CD4-positive, alpha-beta memory T cell (primary cell): ENCODE results near the gene OPN5. TPM values are rescaled to one million over a fixed set of nuclear protein-coding genes. Genes with fewer than 3 reads are reported as not detected.

ENCODE experiments used
- CTCF ChIA-PET: fragments of 350-600 bp; sonication (Branson Sonifier 250); formaldehyde crosslinking; loops from one replicate; lab custom pipeline; 2021; ENCODE audit warnings: inconsistent platforms; ENCODE audit not compliant: partially characterized antibody; lab: Charles Lee
- POLR2A ChIA-PET: fragments of 350-600 bp; sonication (Branson Sonifier 250); formaldehyde crosslinking; loops from one replicate; lab custom pipeline; 2021; ENCODE audit not compliant: partially characterized antibody; lab: Charles Lee
- DNase-seq, 5 donors: peaks; one replicate each; pipeline versions ENCODE4 v3.0.0 to v3.0.0-alpha.2; 2020 to 2022; ENCODE audit warnings: mixed read lengths in 1 of 5
- H3K27ac ChIP-seq: one replicate; pipeline ENCODE4 v1.7.0; 2013; ENCODE audit warnings: low read depth, low read length
- H3K27me3 ChIP-seq: 2 replicates; pipeline ENCODE4 v1.7.0; 2013; ENCODE audit warnings: mild to moderate bottlenecking, low read length, moderate library complexity; ENCODE audit not compliant: insufficient read depth
- H3K36me3 ChIP-seq: 2 replicates; pipeline ENCODE4 v1.7.0; 2013; ENCODE audit warnings: mild to moderate bottlenecking, low read length, moderate library complexity; ENCODE audit not compliant: insufficient read depth
- H3K4me1 ChIP-seq: 2 replicates; pipeline ENCODE4 v1.7.0; 2013; ENCODE audit warnings: mild to moderate bottlenecking, low read length, moderate library complexity; ENCODE audit not compliant: insufficient read depth
- H3K4me3 ChIP-seq, 2 donors: one replicate each; pipeline ENCODE4 v1.7.0; 2013; ENCODE audit warnings: low read length in 2 of 2, mild to moderate bottlenecking in 1 of 2
- H3K9me3 ChIP-seq, 2 donors: one replicate each; pipeline ENCODE4 v1.7.0; 2013; ENCODE audit warnings: low read length in 2 of 2, control low read depth in 1 of 2; ENCODE audit not compliant: control insufficient read depth in 1 of 2
- H3K27ac Mint-ChIP-seq, 7 donors: one replicate each; pipeline ENCODE4 v1.8.0; 2020 to 2021; ENCODE audit warnings: mixed read lengths in 7 of 7, mild to moderate bottlenecking in 6 of 7, inconsistent platforms in 3 of 7, moderate library complexity in 3 of 7
- H3K27me3 Mint-ChIP-seq, 2 donors: one replicate each; pipeline ENCODE4 v1.8.0; 2020 to 2021; ENCODE audit warnings: mixed read lengths in 2 of 2
- H3K36me3 Mint-ChIP-seq, 2 donors: one replicate each; pipeline ENCODE4 v1.8.0; 2020 to 2021; ENCODE audit warnings: mixed read lengths in 2 of 2, inconsistent platforms in 1 of 2, mild to moderate bottlenecking in 1 of 2
- H3K4me1 Mint-ChIP-seq, 4 donors: one replicate each; pipeline ENCODE4 v1.8.0; 2020 to 2021; ENCODE audit warnings: mixed read lengths in 4 of 4, mild to moderate bottlenecking in 1 of 4
- H3K4me3 Mint-ChIP-seq, 8 donors: one replicate each; pipeline ENCODE4 v1.8.0; 2020 to 2021; ENCODE audit warnings: mixed read lengths in 8 of 8, mild to moderate bottlenecking in 7 of 8, moderate library complexity in 6 of 8, inconsistent platforms in 3 of 8
- H3K9me3 Mint-ChIP-seq, 8 donors: one replicate each; pipeline ENCODE4 v1.8.0; 2020 to 2021; ENCODE audit warnings: mixed read lengths in 8 of 8, mild to moderate bottlenecking in 5 of 8, inconsistent platforms in 3 of 8, moderate library complexity in 1 of 8
- intact Hi-C: fragments of 100-400 bp; cut with micrococcal nuclease; formaldehyde crosslinking; loops from one replicate; pipeline ENCODE4 v1.15.1; 2023
- polyA plus RNA-seq, 2 donors: library from polyadenylated mRNA; unstranded; fragments of 300-500 nt; fragmentation: Illumina TruSeq; gene quantifications; one replicate each; pipeline ENCODE4 v1.2.3, GENCODE V29; 2021
- total RNA-seq, 2 experiments: library from RNA; stranded (reverse); gene quantifications; one replicate each; pipeline ENCODE4 v1.2.3, GENCODE V29; 2021

OPN5 gene
- total and polyA plus RNA-seq, 4 experiments from 2014 or later, result not detected

DNA sequence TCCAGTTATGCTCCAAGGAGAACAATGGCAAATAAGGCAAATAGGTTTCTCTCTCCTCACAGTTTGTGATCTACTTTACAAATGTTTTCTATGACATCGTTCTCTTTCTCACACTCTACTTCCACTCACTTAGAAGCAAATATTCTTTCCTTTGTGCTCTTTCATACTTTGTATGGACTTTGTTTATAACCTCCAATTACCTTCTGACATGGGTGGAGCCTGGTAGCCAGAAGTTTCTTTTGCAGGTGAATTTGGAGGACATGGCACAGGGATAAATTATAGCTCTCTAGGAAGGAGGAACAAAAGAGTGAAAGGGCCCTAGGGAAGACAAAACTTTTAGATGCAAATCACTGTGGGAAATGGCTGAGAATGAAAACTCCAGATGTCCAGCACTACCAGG lies 69.3 kb downstream of the OPN5 start:
- CTCF ChIA-PET, result no interaction called here
- H3K27ac Mint-ChIP-seq, result no peak overlapping the region

DNA sequence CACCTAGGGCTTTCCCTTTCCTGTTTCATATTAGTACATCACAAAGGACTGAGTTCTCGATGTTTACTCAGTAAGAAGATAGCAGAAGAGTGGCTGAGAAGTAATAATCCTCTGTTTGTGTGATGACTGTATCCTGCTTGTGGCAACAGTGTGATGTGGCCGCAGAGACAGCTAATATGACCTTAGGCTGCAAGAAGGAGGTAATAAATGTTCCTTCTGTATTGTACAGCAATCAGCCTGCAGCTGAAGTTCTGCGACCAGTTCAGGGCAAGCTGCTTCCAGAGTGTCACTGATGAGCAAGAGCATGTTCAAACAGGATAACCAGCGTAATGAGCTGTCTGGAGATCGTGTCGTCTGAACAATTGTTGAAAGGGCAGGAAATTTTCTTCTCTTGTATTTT lies 70.9 kb downstream of the OPN5 start:
- CTCF ChIA-PET, result no interaction called here
- Mint-ChIP-seq H3K27me3 (peaks cover 0 to 6% of the 10 kb centered on the region in 2 donors), H3K4me3 (no peak overlapping the region)

More for the DNA sequence above, 69.3 kb downstream of the OPN5 start:
- no peaks in the 10 kb centered on the region for H3K4me1 ChIP-seq
- no peaks in the 10 kb centered on the region for H3K9me3 Mint-ChIP-seq
- no peaks in the 10 kb centered on the region for H3K27me3 ChIP-seq
- POLR2A ChIA-PET, result no interaction called here
- peaks cover 0 to 8% of the 10 kb centered on the region in 2 donors for H3K27me3 Mint-ChIP-seq
- no peaks in the 10 kb centered on the region for H3K36me3 Mint-ChIP-seq
- DNase-seq, result no peak
- intact Hi-C loops, result no loop called here
- no peaks in the 10 kb centered on the region for H3K36me3 ChIP-seq
- H3K9me3 ChIP-seq, result no peaks in the 10 kb centered on the region
- H3K4me3 Mint-ChIP-seq, result no peak overlapping the region
- H3K4me1 Mint-ChIP-seq, result no peaks in the 10 kb centered on the region
- H3K4me3 ChIP-seq, result no peak overlapping the region
- H3K27ac ChIP-seq, result no peak overlapping the region

DNA sequence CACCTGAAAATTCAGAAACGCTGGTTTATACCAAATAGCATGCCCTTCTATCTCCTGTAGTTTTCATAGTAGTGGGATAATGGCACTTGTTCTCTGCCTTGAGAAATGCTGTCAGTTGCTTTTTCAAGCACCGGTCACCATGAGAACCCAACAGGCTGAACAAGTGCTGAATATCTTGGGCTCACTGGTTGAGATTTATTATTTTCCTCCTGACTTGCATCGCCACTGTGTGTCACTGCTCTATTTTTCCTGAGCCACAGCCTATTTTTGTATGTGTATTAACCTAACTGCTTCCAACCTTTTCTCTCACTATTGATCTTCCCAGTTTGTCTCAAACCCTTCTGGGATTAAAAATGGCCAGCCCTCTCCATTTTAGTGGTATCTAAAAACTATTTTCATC lies 71.9 kb downstream of the OPN5 start:
- Mint-ChIP-seq H3K4me3 (no peak overlapping the region), H3K36me3 (no peaks in the 10 kb centered on the region), H3K4me1 (no peaks in the 10 kb centered on the region), H3K27me3 (peaks cover 0 to 6% of the 10 kb centered on the region in 2 donors), H3K9me3 (no peaks in the 10 kb centered on the region), H3K27ac (no peak overlapping the region)
- ChIA-PET POLR2A (no interaction called here), CTCF (no interaction called here)
- no peak for DNase-seq
- Histone ChIP-seq H3K36me3 (no peaks in the 10 kb centered on the region), H3K4me3 (no peak overlapping the region), H3K4me1 (no peaks in the 10 kb centered on the region), H3K27ac (no peak overlapping the region), H3K9me3 (no peaks in the 10 kb centered on the region), H3K27me3 (no peaks in the 10 kb centered on the region)
- intact Hi-C loops, result no loop called here

More for the DNA sequence above, 70.9 kb downstream of the OPN5 start:
- DNase-seq, result no peak
- Mint-ChIP-seq H3K36me3 (no peaks in the 10 kb centered on the region), H3K27ac (no peak overlapping the region), H3K9me3 (no peaks in the 10 kb centered on the region), H3K4me1 (no peaks in the 10 kb centered on the region)
- POLR2A ChIA-PET, result no interaction called here
- Histone ChIP-seq H3K36me3 (no peaks in the 10 kb centered on the region), H3K4me3 (no peak overlapping the region), H3K9me3 (no peaks in the 10 kb centered on the region), H3K27ac (no peak overlapping the region), H3K27me3 (no peaks in the 10 kb centered on the region), H3K4me1 (no peaks in the 10 kb centered on the region)
- intact Hi-C loops, result no loop called here

DNA sequence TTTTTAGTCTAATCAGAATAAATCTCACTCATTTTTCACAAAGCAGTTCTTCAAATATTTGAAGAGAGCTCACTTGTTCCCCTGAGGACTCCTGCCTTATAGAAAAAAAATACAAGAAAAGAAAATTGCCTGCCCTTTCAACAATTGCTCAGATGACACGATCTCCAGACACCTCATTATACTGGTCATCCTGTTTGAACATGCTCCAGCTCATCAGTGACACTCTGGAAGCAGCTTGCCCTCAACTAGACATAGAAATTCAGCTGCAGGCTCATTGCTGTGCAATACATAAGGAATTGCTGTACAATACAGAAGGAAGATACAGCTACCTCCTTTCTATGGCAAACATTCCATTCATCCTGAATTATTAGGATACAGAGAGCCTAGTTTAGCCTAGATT lies 73.1 kb downstream of the OPN5 start:
- Mint-ChIP-seq H3K27me3 (peaks cover 0 to 5% of the 10 kb centered on the region in 2 donors), H3K4me1 (no peaks in the 10 kb centered on the region), H3K4me3 (no peak overlapping the region), H3K36me3 (no peaks in the 10 kb centered on the region), H3K27ac (no peak overlapping the region), H3K9me3 (no peaks in the 10 kb centered on the region)
- no peak overlapping the region for H3K27ac ChIP-seq
- no peaks in the 10 kb centered on the region for H3K9me3 ChIP-seq
- H3K4me1 ChIP-seq, result no peaks in the 10 kb centered on the region
- H3K4me3 ChIP-seq, result no peak overlapping the region
- H3K27me3 ChIP-seq, result no peaks in the 10 kb centered on the region
- no peak for DNase-seq
- ChIA-PET CTCF (no interaction called here), POLR2A (no interaction called here)
- intact Hi-C loops, result no loop called here
- no peaks in the 10 kb centered on the region for H3K36me3 ChIP-seq

DNA sequence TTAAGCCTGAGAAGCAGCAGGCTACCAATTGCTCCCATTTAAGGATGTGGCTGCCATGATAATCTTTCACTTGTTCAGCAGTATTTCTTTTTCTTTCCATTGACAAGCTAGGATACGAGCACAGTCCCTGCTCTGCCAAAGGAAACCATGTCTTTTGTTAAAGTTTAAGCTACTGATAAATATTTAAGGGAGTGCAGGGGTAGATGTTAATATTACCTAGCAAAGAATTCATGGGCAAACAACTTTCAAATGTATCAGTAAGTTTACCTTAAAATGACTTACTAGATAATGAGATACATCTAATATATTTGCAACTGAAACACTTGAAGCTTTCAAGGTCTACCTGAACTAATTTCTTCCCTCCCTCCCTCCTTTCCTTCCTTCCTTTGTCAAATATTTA lies 77.3 kb downstream of the OPN5 start:
- H3K4me1 Mint-ChIP-seq, result no peaks in the 10 kb centered on the region
- no peak overlapping the region for H3K27ac ChIP-seq
- H3K4me3 ChIP-seq, result no peak overlapping the region
- no peak overlapping the region for H3K4me3 Mint-ChIP-seq
- no peaks in the 10 kb centered on the region for H3K9me3 Mint-ChIP-seq
- no peaks in the 10 kb centered on the region for H3K36me3 ChIP-seq
- no peaks in the 10 kb centered on the region for H3K27me3 ChIP-seq
- H3K36me3 Mint-ChIP-seq, result no peaks in the 10 kb centered on the region
- no peak overlapping the region for H3K27ac Mint-ChIP-seq
- DNase-seq, result no peak
- H3K4me1 ChIP-seq, result no peaks in the 10 kb centered on the region
- CTCF ChIA-PET, result no interaction called here
- H3K27me3 Mint-ChIP-seq, result peaks cover 0 to 4% of the 10 kb centered on the region in 2 donors
- POLR2A ChIA-PET, result no interaction called here
- H3K9me3 ChIP-seq, result no peaks in the 10 kb centered on the region
- intact Hi-C loops, result no loop called here

DNA sequence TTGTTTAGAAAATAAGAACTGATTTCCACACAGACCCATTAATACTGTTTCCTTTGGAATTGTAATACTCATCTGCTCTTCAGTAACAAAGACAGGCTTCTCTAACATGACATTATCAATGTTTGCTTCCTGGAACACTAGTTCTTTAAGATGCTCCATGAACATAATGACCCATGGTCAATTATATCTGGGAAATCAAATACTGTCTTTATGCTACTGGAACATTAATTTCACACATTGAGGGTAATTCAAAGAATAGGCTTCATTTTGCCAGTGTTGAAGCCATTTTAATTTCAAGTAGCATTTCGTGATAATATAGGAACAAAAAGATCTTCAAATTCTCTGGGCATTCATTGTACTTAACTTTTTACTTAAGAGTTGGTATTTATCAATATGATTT lies 80.9 kb downstream of the OPN5 start:
- no peaks in the 10 kb centered on the region for H3K9me3 Mint-ChIP-seq
- H3K27me3 Mint-ChIP-seq, result peaks cover 1 to 3% of the 10 kb centered on the region in 2 donors
- intact Hi-C loops, result no loop called here
- CTCF ChIA-PET, result no interaction called here
- H3K4me1 Mint-ChIP-seq, result no peaks in the 10 kb centered on the region
- H3K27ac Mint-ChIP-seq, result no peak overlapping the region
- no peak overlapping the region for H3K4me3 Mint-ChIP-seq
- no peak for DNase-seq
- no peaks in the 10 kb centered on the region for H3K36me3 Mint-ChIP-seq
- Histone ChIP-seq H3K4me1 (no peaks in the 10 kb centered on the region), H3K27me3 (no peaks in the 10 kb centered on the region), H3K9me3 (no peaks in the 10 kb centered on the region), H3K27ac (no peak overlapping the region), H3K36me3 (no peaks in the 10 kb centered on the region), H3K4me3 (no peak overlapping the region)
- POLR2A ChIA-PET, result no interaction called here

DNA sequence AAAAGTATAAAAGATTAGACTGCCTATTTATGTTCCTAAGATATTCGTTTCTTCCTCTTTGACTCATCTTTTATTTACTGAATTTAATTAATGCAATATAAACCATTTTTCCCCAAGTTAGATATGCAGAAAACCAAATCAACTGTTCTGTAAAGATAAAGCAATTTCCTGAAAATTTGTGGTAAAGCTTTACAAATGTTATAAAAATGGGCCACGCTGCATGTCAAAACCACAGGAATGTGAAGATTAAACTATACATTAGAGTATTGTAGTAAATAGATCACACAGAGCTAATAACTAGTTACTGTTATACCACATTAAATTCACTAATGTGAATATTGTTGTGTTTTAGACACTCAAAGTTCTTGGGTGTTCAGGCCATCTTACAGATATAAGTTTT lies 83.4 kb downstream of the OPN5 start:
- CTCF ChIA-PET, result no interaction called here

DNA sequence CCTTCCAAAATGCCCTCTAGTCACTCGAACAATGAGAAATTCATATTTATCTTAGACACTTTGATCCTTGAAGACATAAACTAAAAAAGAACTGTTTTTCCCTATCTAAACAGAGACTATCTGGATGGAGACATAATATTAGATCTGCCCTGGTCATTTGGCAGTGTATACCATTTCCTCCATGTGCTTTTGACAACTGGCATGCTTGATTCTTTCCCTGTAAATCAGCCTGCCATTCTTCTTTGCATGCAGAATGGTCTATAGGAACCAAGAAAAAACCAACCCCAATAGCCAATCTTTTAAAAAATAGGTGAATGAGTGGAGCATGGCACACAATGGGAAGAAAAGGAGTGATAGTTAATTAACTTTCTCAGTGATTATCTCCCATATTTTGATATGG lies 93.8 kb downstream of the OPN5 start:
- Mint-ChIP-seq H3K4me3 (no peak overlapping the region), H3K9me3 (peaks cover 0 to 3% (median 0%) of the 10 kb centered on the region in 8 donors), H3K27ac (no peak overlapping the region), H3K36me3 (no peaks in the 10 kb centered on the region), H3K4me1 (no peaks in the 10 kb centered on the region), H3K27me3 (peaks cover 0 to 3% of the 10 kb centered on the region in 2 donors)
- CTCF ChIA-PET, result no interaction called here
- no peaks in the 10 kb centered on the region for H3K27me3 ChIP-seq
- DNase-seq, result no peak
- no peak overlapping the region for H3K4me3 ChIP-seq
- no peak overlapping the region for H3K27ac ChIP-seq
- POLR2A ChIA-PET, result no interaction called here
- intact Hi-C loops, result no loop called here
- no peaks in the 10 kb centered on the region for H3K4me1 ChIP-seq
- no peaks in the 10 kb centered on the region for H3K9me3 ChIP-seq
- no peaks in the 10 kb centered on the region for H3K36me3 ChIP-seq

More for the DNA sequence above, 83.4 kb downstream of the OPN5 start:
- Mint-ChIP-seq H3K27me3 (peaks cover 1 to 3% of the 10 kb centered on the region in 2 donors), H3K36me3 (no peaks in the 10 kb centered on the region), H3K4me3 (no peak overlapping the region), H3K4me1 (no peaks in the 10 kb centered on the region), H3K9me3 (no peaks in the 10 kb centered on the region), H3K27ac (no peak overlapping the region)
- Histone ChIP-seq H3K36me3 (no peaks in the 10 kb centered on the region), H3K4me3 (no peak overlapping the region), H3K27me3 (no peaks in the 10 kb centered on the region), H3K4me1 (no peaks in the 10 kb centered on the region), H3K9me3 (no peaks in the 10 kb centered on the region), H3K27ac (no peak overlapping the region)
- DNase-seq, result no peak
- intact Hi-C loops, result no loop called here
- POLR2A ChIA-PET, result no interaction called here
